HepG2 (cell line): ENCODE measurements around the gene VWA7. TPM values are rescaled to one million over a fixed set of nuclear protein-coding genes. Genes with fewer than 3 reads are reported as not detected.
A peak's percentile ranks its signal among the peaks of the same experiment; 100 is the strongest.

ENCODE experiments used
- CC2D1A ChIP-seq: sonication (generic); formaldehyde crosslinking; IDR thresholded peaks from 2 replicates; pipeline ENCODE4 v1.8.1; 2023; ENCODE audit warnings: mild to moderate bottlenecking, missing genetic modification reagents
- CHD4 ChIP-seq: fragments of 200-600 bp; sonication (generic); IDR thresholded peaks from 2 replicates; pipeline ENCODE4 v1.7.0; 2017; ENCODE audit warnings: mild to moderate bottlenecking, low read length, borderline replicate concordance
- ETV6 ChIP-seq: sonication (generic); formaldehyde crosslinking; conservative IDR thresholded peaks from 2 replicates; pipeline ENCODE4 v1.4.0; 2020; ENCODE audit warnings: missing genetic modification reagents
- HDAC1 ChIP-seq: sonication (generic); formaldehyde crosslinking; IDR thresholded peaks from 2 replicates; pipeline ENCODE4 v1.5.1; 2020; ENCODE audit warnings: mild to moderate bottlenecking, missing genetic modification reagents
- HES4 ChIP-seq: sonication (generic); formaldehyde crosslinking; IDR thresholded peaks from 2 replicates; pipeline ENCODE4 v1.9.0; 2021; ENCODE audit warnings: mild to moderate bottlenecking, missing genetic modification reagents, borderline replicate concordance
- KDM5A ChIP-seq: fragments of 200-600 bp; sonication (generic); IDR thresholded peaks from 2 replicates; pipeline ENCODE4 v1.7.0; 2018; ENCODE audit warnings: antibody characterized with exemption, mild to moderate bottlenecking, low read length, borderline replicate concordance
- KDM5B ChIP-seq: sonication (generic); formaldehyde crosslinking; IDR thresholded peaks from 2 replicates; pipeline ENCODE4 v1.4.0; 2020; ENCODE audit warnings: missing genetic modification reagents, mild to moderate bottlenecking, borderline replicate concordance
- KDM6A ChIP-seq: IDR thresholded peaks from 2 replicates; pipeline ENCODE4 v1.6.1; 2016; ENCODE audit warnings: low read depth
- MYC ChIP-seq: sonication (generic); formaldehyde crosslinking; IDR thresholded peaks from 2 replicates; pipeline ENCODE4 v1.9.0; 2021; ENCODE audit warnings: missing genetic modification reagents, borderline replicate concordance
- POLR2A ChIP-seq, 2 experiments: IDR thresholded peaks; 2 replicates each; pipeline ENCODE4 v1.6.1; 2011; ENCODE audit warnings: low read depth in 2 of 2, low read length in 2 of 2, mild to moderate bottlenecking in 1 of 2, moderate library complexity in 1 of 2; ENCODE audit not compliant: insufficient read depth in 1 of 2
- POLR2AphosphoS2 ChIP-seq: IDR thresholded peaks from 2 replicates; pipeline ENCODE4 v1.6.1; 2011; ENCODE audit warnings: low read depth, low read length, improper control_type of control experiment
- PRPF4 ChIP-seq: fragments of 200-400 bp; formaldehyde crosslinking; IDR thresholded peaks from 2 replicates; pipeline ENCODE4 v1.6.1; 2016; ENCODE audit warnings: low read length, low read depth; ENCODE audit not compliant: poor library complexity, severe bottlenecking
- RFXANK ChIP-seq: IDR thresholded peaks from 2 replicates; pipeline ENCODE4 v1.6.1; 2016
- SIN3B ChIP-seq: fragments of 150-350 bp; IDR thresholded peaks from 2 replicates; pipeline ENCODE4 v1.6.1; 2014; ENCODE audit warnings: low read length
- SMC3 ChIP-seq: IDR thresholded peaks from 2 replicates; pipeline ENCODE4 v1.6.1; 2011; ENCODE audit warnings: low read length, improper control_type of control experiment
- SNAPC4 ChIP-seq: sonication (generic); formaldehyde crosslinking; IDR thresholded peaks from 2 replicates; pipeline ENCODE4 v1.4.0; 2020; ENCODE audit warnings: mild to moderate bottlenecking, missing genetic modification reagents
- TAF1 ChIP-seq: sonication (generic); formaldehyde crosslinking; IDR thresholded peaks from 2 replicates; pipeline ENCODE4 v1.4.0; 2020; ENCODE audit warnings: missing genetic modification reagents
- YY1 ChIP-seq: IDR thresholded peaks from 2 replicates; pipeline ENCODE4 v1.6.1; 2011; ENCODE audit warnings: low read length, low read depth, moderate library complexity, mild to moderate bottlenecking; ENCODE audit not compliant: insufficient read depth, insufficient replicate concordance
- ZNF329 ChIP-seq: sonication (generic); formaldehyde crosslinking; IDR thresholded peaks from 2 replicates; pipeline ENCODE4 v1.9.0; 2021; ENCODE audit warnings: low read depth, mild to moderate bottlenecking, missing genetic modification reagents
- ZNF34 ChIP-seq: sonication (generic); formaldehyde crosslinking; IDR thresholded peaks from 2 replicates; pipeline ENCODE4 v1.4.0; 2020; ENCODE audit warnings: mild to moderate bottlenecking, missing genetic modification reagents, borderline replicate concordance
- ZNF660 ChIP-seq: sonication (generic); formaldehyde crosslinking; IDR thresholded peaks from 2 replicates; pipeline ENCODE4 v1.5.1; 2020; ENCODE audit warnings: mild to moderate bottlenecking, low read depth, missing genetic modification reagents, borderline replicate concordance
- ZNF773 ChIP-seq: sonication (generic); formaldehyde crosslinking; IDR thresholded peaks from 2 replicates; pipeline ENCODE4 v1.4.0; 2020; ENCODE audit warnings: missing genetic modification reagents, borderline replicate concordance
- ZNF782 ChIP-seq: sonication (generic); formaldehyde crosslinking; IDR thresholded peaks from 2 replicates; pipeline ENCODE4 v1.4.0; 2020; ENCODE audit warnings: missing genetic modification reagents, mild to moderate bottlenecking, borderline replicate concordance
- polyA plus RNA-seq, 8 experiments: library from polyadenylated mRNA; depleted of rRNA in 3 of 8; stranded (reverse) in 7 of 8; unstranded in 1 of 8; fragments of >200 nt; fragmentation: Illumina TruSeq in 4 of 8; extraction: Trizol in 4 of 8; gene quantifications; 2 replicates each; pipeline versions ENCODE4 v1.2.1 to v1.2.3, GENCODE V29; 2011 to 2016; ENCODE audit warnings: low read depth in 4 of 8, missing spikeins in 1 of 8, mixed read lengths in 1 of 8; ENCODE audit not compliant: insufficient read depth in 1 of 8
- total RNA-seq, 5 experiments: library from RNA; depleted of rRNA; stranded (reverse); fragments of >200 nt; fragmentation: Illumina TruSeq; extraction: Trizol; gene quantifications; 2 replicates each; pipeline ENCODE4 v1.2.3, GENCODE V29; 2016; ENCODE audit warnings: low read depth in 1 of 5
- TF ChIP-seq, protein P1 (sequence below): IDR thresholded peaks from 2 replicates; pipeline ENCODE4 v1.6.1; 2016; ENCODE audit warnings: missing genetic modification reagents, missing compliant biosample characterization
- TF ChIP-seq, protein P2 (sequence below): sonication (generic); formaldehyde crosslinking; IDR thresholded peaks from 2 replicates; pipeline ENCODE4 v1.4.0; 2020; ENCODE audit warnings: missing genetic modification reagents; ENCODE audit errors: not compliant biosample characterization

VWA7 gene
- total and polyA plus RNA-seq, 2 of the 13 experiments (the other 11 are each of a cell fraction or from before 2014, with no cell fraction given), result 0.86 to 3.3 TPM

DNA sequence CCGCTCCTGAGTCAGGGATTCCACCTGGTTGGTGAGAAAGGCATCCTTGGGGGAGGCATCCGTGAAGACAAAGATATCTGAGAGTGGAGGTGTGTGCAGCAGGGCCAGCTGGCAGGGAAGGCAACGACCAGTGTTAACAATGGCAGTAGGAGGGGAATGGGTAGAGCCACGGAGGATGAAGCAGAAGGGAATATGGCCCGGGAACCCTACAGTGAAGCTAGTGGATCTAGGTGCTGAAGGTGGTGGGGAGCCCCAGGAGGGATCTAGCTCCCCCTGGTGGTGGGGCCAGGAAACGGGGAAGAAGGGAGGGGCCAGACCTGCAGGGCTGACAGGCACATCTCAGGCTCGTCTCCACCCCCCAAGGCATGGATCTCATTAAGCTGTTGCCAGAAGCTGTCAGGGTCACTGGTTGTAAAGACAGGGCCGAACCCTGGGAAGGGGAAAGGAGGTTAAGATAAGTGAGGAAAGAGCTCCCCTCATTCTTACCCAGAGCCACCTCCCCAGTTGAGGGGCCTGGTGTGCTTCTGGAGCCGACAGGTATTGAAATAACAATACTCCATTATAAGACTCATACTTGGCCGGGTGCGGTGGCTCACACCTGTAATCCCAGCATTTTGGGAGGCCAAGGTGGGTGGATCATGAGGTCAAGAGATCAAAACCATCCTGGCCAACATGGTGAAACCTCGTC, 7.3 kb downstream of the VWA7 start (continued):
- TF ChIP-seq, protein P1, sequence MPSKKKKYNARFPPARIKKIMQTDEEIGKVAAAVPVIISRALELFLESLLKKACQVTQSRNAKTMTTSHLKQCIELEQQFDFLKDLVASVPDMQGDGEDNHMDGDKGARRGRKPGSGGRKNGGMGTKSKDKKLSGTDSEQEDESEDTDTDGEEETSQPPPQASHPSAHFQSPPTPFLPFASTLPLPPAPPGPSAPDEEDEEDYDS, result no peak; the same call in 1 of the 2 replicates
- TF ChIP-seq ZNF660 (CRISPR knock-in tag) (no peak), SNAPC4 (CRISPR knock-in tag) (no peak), KDM6A (CRISPR knock-in tag) (no peak), HES4 (CRISPR knock-in tag) (no peak), YY1 (peak; percentile 66), CHD4 (no peak), ZNF773 (CRISPR knock-in tag) (no peak), ZNF329 (CRISPR knock-in tag) (no peak), SMC3 (peak; percentile 98), KDM5B (CRISPR knock-in tag) (peak; percentile 77; the same call in 1 of the 2 replicates), ZNF782 (CRISPR knock-in tag) (no peak), MYC (CRISPR knock-in tag) (no peak; the same call in 1 of the 2 replicates), HDAC1 (CRISPR knock-in tag) (no peak), ZNF34 (CRISPR knock-in tag) (no peak), ETV6 (CRISPR knock-in tag) (no peak; the same call in 1 of the 2 replicates), PRPF4 (no peak), CC2D1A (CRISPR knock-in tag) (no peak), POLR2AphosphoS2 (no peak), POLR2A (IDR thresholded peaks at IDR 0.05; ENCODE audit: insufficient read depth in 1 of 2, low read depth in 2 of 2, low read length in 2 of 2) (no peak), TAF1 (no peak; the same call in 1 of the 2 replicates), SIN3B (no peak), RFXANK (CRISPR knock-in tag) (no peak), KDM5A (no peak)
- TF ChIP-seq, protein P2, sequence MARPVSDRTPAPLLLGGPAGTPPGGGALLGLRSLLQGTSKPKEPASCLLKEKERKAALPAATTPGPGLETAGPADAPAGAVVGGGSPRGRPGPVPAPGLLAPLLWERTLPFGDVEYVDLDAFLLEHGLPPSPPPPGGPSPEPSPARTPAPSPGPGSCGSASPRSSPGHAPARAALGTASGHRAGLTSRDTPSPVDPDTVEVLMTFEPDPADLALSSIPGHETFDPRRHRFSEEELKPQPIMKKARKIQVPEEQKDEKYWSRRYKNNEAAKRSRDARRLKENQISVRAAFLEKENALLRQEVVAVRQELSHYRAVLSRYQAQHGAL (CRISPR knock-in tag), result no peak
